Measurements from ENCODE around the gene TGM1.

The TGM1 gene

DNA sequence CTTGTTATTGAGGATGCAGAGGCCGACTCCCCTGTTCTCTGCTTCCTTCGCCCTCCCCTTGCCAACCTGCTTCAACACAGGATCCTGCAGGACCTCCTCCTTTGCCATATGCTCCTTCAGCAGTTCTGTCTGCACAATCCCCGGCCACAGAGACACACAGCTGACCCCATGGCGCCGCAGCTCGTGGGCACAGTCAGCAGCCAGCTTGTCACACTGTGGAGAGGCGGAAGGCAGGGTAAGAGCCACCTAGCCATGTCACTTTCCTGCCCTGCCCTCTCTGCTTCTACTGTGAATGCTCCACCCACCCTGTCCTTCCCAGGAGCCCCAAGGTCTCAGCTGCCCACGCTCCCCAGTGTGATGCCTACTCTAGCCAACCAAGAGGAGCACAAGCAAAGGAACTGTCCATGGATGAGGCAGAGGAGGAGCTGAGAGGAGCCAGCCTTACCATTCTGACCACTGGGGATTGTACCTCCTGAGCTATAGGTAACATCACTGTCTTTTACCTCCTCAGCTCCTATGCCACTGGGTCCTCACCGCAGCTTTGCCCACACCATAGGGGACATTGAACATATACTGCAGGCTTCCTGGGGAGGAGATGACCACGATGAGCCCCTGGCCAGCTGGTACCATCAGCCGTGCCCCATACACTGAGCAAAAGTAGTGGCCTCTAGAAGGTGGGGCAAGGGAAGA, 29.3 kb upstream of the TGM1 start:
- H3K27ac ChIP-seq (ENCODE audit: low read length), result no peak overlapping the region
- TF ChIP-seq, protein P1, sequence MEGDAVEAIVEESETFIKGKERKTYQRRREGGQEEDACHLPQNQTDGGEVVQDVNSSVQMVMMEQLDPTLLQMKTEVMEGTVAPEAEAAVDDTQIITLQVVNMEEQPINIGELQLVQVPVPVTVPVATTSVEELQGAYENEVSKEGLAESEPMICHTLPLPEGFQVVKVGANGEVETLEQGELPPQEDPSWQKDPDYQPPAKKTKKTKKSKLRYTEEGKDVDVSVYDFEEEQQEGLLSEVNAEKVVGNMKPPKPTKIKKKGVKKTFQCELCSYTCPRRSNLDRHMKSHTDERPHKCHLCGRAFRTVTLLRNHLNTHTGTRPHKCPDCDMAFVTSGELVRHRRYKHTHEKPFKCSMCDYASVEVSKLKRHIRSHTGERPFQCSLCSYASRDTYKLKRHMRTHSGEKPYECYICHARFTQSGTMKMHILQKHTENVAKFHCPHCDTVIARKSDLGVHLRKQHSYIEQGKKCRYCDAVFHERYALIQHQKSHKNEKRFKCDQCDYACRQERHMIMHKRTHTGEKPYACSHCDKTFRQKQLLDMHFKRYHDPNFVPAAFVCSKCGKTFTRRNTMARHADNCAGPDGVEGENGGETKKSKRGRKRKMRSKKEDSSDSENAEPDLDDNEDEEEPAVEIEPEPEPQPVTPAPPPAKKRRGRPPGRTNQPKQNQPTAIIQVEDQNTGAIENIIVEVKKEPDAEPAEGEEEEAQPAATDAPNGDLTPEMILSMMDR (IDR thresholded peaks at IDR 0.05; ENCODE audit: low read length), result no peak
- TF ChIP-seq EZH2 (optimal IDR thresholded peaks at IDR 0.05; ENCODE audit: low read depth, low read length) (no peak), EZH2phosphoT487 (IDR thresholded peaks at IDR 0.05; ENCODE audit: low read length) (no peak)
- H3K9ac ChIP-seq (ENCODE audit: low read length), result no peak overlapping the region
- no peaks in the 10 kb centered on the region for H3K9me3 ChIP-seq (replicated peaks; ENCODE audit: insufficient read depth, low read length)
- no peak overlapping the region for H3K4me3 ChIP-seq (ENCODE audit: low read length)
- H4K20me1 ChIP-seq (ENCODE audit: insufficient read depth, low read length), result no peaks in the 10 kb centered on the region
- no peaks in the 10 kb centered on the region for H3K79me2 ChIP-seq (ENCODE audit: low read length)
- H3K4me2 ChIP-seq (ENCODE audit: low read depth, low read length), result no peak overlapping the region
- no peaks in the 10 kb centered on the region for H3K4me1 ChIP-seq (ENCODE audit: low read length)
- H3K27me3 ChIP-seq (replicated peaks; ENCODE audit: insufficient read depth, low read length), result no peaks in the 10 kb centered on the region
- no peaks in the 10 kb centered on the region for H3K36me3 ChIP-seq (replicated peaks; ENCODE audit: insufficient read depth, low read length)
- no peaks in the 10 kb centered on the region for H3F3A ChIP-seq (ENCODE audit: insufficient read depth, low read length)
- DNase-seq, result no peak
- no peaks in the 10 kb centered on the region for H3K9me2 ChIP-seq (replicated peaks; ENCODE audit: insufficient read depth, low read length)
- H2AFZ ChIP-seq (ENCODE audit: low read length), result no peak overlapping the region

DNA sequence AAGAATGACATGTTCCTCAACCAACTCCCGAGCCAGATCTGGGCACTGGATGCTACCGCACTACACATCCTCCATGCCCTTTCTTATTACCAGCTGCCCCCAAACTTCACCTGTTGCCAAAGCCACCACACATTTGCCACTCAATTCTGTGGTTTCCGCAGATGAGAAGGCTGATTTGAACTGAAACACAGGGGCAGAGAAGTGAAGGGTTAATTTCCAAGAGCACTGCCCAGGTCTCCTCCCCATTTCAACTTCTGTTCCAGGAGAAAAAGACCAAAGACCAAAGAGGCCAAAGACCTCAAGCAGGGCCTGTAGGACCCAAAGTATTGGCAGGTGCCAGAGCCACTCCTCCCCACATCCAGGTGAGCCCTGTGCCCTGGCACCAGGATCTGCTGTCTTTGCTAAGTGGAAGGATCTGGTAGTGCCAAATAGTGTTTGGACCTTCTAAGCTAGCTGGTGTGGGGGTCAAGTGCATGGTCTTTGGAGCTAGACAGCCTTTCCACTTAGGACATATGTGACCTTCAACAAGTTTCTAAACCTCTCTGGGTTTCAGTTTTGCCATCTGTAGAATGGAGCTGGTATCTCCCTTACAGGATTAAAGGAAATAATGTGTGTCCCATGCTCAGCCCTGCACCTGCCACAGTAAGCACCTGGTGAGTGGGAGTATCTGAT, 28.6 kb upstream of the TGM1 start:
- Histone ChIP-seq H3F3A (ENCODE audit: insufficient read depth, low read length) (no peaks in the 10 kb centered on the region), H2AFZ (ENCODE audit: low read length) (no peak overlapping the region), H3K4me1 (ENCODE audit: low read length) (no peaks in the 10 kb centered on the region), H3K79me2 (ENCODE audit: low read length) (no peaks in the 10 kb centered on the region), H4K20me1 (ENCODE audit: insufficient read depth, low read length) (no peaks in the 10 kb centered on the region), H3K27ac (ENCODE audit: low read length) (no peak overlapping the region), H3K27me3 (replicated peaks; ENCODE audit: insufficient read depth, low read length) (no peaks in the 10 kb centered on the region), H3K4me2 (ENCODE audit: low read depth, low read length) (no peak overlapping the region), H3K4me3 (ENCODE audit: low read length) (no peak overlapping the region), H3K9me3 (replicated peaks; ENCODE audit: insufficient read depth, low read length) (no peaks in the 10 kb centered on the region), H3K36me3 (replicated peaks; ENCODE audit: insufficient read depth, low read length) (no peaks in the 10 kb centered on the region), H3K9ac (ENCODE audit: low read length) (no peak overlapping the region), H3K9me2 (replicated peaks; ENCODE audit: insufficient read depth, low read length) (no peaks in the 10 kb centered on the region)
- TF ChIP-seq, protein P1 (IDR thresholded peaks at IDR 0.05; ENCODE audit: low read length), result no peak
- no peak for TF ChIP-seq EZH2phosphoT487 (IDR thresholded peaks at IDR 0.05; ENCODE audit: low read length)
- no peak for TF ChIP-seq EZH2 (optimal IDR thresholded peaks at IDR 0.05; ENCODE audit: low read depth, low read length)
- DNase-seq, result no peak

DNA sequence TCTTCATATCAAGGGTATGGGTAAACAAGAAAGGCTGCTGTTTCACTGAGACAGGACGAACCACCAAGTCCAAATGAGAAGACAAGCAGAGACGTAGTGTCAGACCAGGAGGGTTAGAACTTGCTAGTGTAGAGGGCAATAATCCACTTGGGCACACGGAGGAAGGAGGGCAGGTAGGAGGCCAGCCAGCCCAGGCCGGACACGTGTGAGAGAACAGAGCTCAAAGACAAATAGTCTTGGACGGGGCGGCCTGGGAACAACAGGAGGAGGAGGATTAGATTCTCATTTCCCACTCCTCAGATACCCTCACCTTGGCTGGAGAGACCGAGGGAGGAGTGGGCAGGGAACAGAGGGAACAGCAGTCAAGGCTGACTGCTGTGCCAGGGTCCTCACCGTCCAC, 27.8 kb upstream of the TGM1 start:
- H3K27me3 ChIP-seq (replicated peaks; ENCODE audit: insufficient read depth, low read length), result no peaks in the 10 kb centered on the region
- H3K36me3 ChIP-seq (replicated peaks; ENCODE audit: insufficient read depth, low read length), result no peaks in the 10 kb centered on the region
- H4K20me1 ChIP-seq (ENCODE audit: insufficient read depth, low read length), result no peaks in the 10 kb centered on the region
- no peak for DNase-seq
- no peak overlapping the region for H3K4me3 ChIP-seq (ENCODE audit: low read length)
- no peak overlapping the region for H3K27ac ChIP-seq (ENCODE audit: low read length)
- H3K9me2 ChIP-seq (replicated peaks; ENCODE audit: insufficient read depth, low read length), result no peaks in the 10 kb centered on the region
- H3K4me1 ChIP-seq (ENCODE audit: low read length), result no peaks in the 10 kb centered on the region
- no peak overlapping the region for H3K4me2 ChIP-seq (ENCODE audit: low read depth, low read length)
- H2AFZ ChIP-seq (ENCODE audit: low read length), result no peak overlapping the region
- no peaks in the 10 kb centered on the region for H3K79me2 ChIP-seq (ENCODE audit: low read length)
- H3F3A ChIP-seq (ENCODE audit: insufficient read depth, low read length), result no peaks in the 10 kb centered on the region
- TF ChIP-seq, protein P1 (IDR thresholded peaks at IDR 0.05; ENCODE audit: low read length), result no peak
- TF ChIP-seq EZH2 (optimal IDR thresholded peaks at IDR 0.05; ENCODE audit: low read depth, low read length) (no peak), EZH2phosphoT487 (IDR thresholded peaks at IDR 0.05; ENCODE audit: low read length) (no peak)
- no peaks in the 10 kb centered on the region for H3K9me3 ChIP-seq (replicated peaks; ENCODE audit: insufficient read depth, low read length)
- no peak overlapping the region for H3K9ac ChIP-seq (ENCODE audit: low read length)
